SK-N-SH treated with all-trans-retinoic acid at 6 μM for 48 hours (cell line): Measurements from ENCODE around the gene SRRM2.

Experiments used
- OSR1 ChIP-seq: fragments of 250-450 bp; sonication (Bioruptor Pico); IDR thresholded peaks from 2 replicates; pipeline ENCODE4 v1.8.0; 2022; ENCODE audit warnings: moderate library complexity, mild to moderate bottlenecking, inconsistent platforms
- RARB ChIP-seq: fragments of 250-450 bp; sonication (Bioruptor Pico); IDR thresholded peaks from 2 replicates; pipeline ENCODE4 v1.8.0; 2021; ENCODE audit warnings: mild to moderate bottlenecking, moderate library complexity
- SNAI2 ChIP-seq: fragments of 250-450 bp; sonication (Bioruptor Pico); IDR thresholded peaks from 2 replicates; pipeline ENCODE4 v1.5.0; 2020; ENCODE audit warnings: mild to moderate bottlenecking, moderate library complexity
- ZNF8 ChIP-seq: fragments of 450-650 bp; formaldehyde crosslinking; IDR thresholded peaks from 2 replicates; pipeline ENCODE4 v1.5.0; 2020; ENCODE audit warnings: mild to moderate bottlenecking, moderate library complexity
- TF ChIP-seq, protein P1 (sequence below): fragments of 250-450 bp; sonication (Bioruptor Pico); IDR thresholded peaks from 2 replicates; pipeline ENCODE4 v1.8.0; 2021; ENCODE audit warnings: low read depth, mild to moderate bottlenecking, moderate library complexity, borderline replicate concordance

DNA sequence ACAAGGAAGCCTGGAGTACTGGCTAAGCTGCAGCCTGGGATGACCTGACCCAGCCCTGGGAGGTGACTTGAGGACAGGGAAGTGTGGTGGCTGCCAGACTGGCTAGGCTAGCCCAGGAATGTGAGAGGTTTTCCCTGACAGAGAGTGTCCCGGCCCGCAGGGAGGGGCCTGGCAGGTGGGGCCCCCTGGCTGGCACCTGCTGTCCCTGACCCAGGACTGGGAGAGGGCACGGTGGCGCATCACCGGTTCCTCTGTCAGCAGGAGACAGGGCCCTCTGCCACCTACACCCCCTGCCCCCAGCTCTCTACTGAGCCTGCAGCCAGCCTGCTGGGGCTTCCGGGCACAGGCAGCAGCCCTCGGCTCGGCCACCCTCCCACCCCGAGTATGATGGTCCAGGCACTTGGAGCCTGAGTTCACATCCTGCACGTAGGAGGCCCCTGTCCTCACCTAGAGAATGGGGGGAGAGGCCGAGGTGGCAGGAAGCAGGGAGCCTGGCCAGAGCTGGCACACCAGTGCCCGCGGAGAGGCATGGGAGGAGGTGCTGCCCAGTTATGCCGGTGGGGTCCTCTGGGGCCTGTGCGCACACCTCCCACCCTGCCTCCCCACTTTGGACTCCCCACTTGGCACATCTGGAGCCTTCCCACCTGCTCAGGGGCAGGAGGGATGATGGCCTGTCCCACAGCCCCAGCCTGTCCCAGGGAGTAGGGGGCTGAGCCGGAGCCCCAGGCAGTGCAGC is 32.9 kb upstream of the SRRM2 start:
- no peak for TF ChIP-seq RARB (CRISPR knock-in tag)
- TF ChIP-seq OSR1 (CRISPR knock-in tag): no peak
- TF ChIP-seq ZNF8 (CRISPR knock-in tag): no peak
- TF ChIP-seq, protein P1, sequence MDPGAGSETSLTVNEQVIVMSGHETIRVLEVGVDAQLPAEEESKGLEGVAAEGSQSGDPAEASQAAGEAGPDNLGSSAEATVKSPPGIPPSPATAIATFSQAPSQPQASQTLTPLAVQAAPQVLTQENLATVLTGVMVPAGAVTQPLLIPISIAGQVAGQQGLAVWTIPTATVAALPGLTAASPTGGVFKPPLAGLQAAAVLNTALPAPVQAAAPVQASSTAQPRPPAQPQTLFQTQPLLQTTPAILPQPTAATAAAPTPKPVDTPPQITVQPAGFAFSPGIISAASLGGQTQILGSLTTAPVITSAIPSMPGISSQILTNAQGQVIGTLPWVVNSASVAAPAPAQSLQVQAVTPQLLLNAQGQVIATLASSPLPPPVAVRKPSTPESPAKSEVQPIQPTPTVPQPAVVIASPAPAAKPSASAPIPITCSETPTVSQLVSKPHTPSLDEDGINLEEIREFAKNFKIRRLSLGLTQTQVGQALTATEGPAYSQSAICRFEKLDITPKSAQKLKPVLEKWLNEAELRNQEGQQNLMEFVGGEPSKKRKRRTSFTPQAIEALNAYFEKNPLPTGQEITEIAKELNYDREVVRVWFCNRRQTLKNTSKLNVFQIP (CRISPR knock-in tag): no peak
- no peak for TF ChIP-seq SNAI2
